SU-DHL-6 (cell line): ENCODE data around the gene GNG14.

Experiments used
- H2AFZ ChIP-seq: fragments of 200-600 bp; sonication (generic); 2 replicates; pipeline ENCODE4 v1.6.1; 2014; ENCODE audit warnings: low read depth, mild to moderate bottlenecking, moderate library complexity, mixed read lengths, antibody characterized with exemption, low read length; ENCODE audit not compliant: severe bottlenecking
- H3F3A ChIP-seq: fragments of 200-600 bp; shearing (Covaris generic); 2 replicates; pipeline ENCODE4 v1.6.0; 2016; ENCODE audit warnings: antibody characterized with exemption, mild to moderate bottlenecking; ENCODE audit not compliant: insufficient read depth
- H3K27ac ChIP-seq: fragments of 200-600 bp; sonication (generic); 2 replicates; pipeline ENCODE4 v1.5.1; 2016; ENCODE audit warnings: low read depth, mild to moderate bottlenecking, low read length, moderate library complexity, mixed read lengths
- H3K27me3 ChIP-seq: fragments of 200-600 bp; sonication (generic), shearing (Covaris generic); 2 replicates; pipeline ENCODE4 v1.6.0; 2014; ENCODE audit warnings: mild to moderate bottlenecking, low read length
- H3K36me3 ChIP-seq: fragments of 200-600 bp; sonication (generic); 2 replicates; pipeline ENCODE4 v1.6.1; 2014; ENCODE audit warnings: mild to moderate bottlenecking, low read length, mixed read lengths
- H3K4me2 ChIP-seq: fragments of 300-600, 200-600 bp; shearing (Covaris generic), sonication (generic); 2 replicates; pipeline ENCODE4 v1.6.0; 2014; ENCODE audit warnings: low read length, low read depth, mild to moderate bottlenecking; ENCODE audit not compliant: poor library complexity, severe bottlenecking
- H3K4me3 ChIP-seq: fragments of 200-600 bp; sonication (generic); 2 replicates; pipeline ENCODE4 v1.5.1; 2014; ENCODE audit warnings: antibody characterized with exemption, low read length, mild to moderate bottlenecking, mixed read lengths; ENCODE audit not compliant: insufficient read depth, poor library complexity, severe bottlenecking
- H3K79me2 ChIP-seq: fragments of 200-600 bp; sonication (generic); 2 replicates; pipeline ENCODE4 v1.6.1; 2014; ENCODE audit warnings: mild to moderate bottlenecking, low read length, moderate library complexity; ENCODE audit not compliant: insufficient read depth
- H3K9ac ChIP-seq: fragments of 200-600 bp; sonication (generic); 2 replicates; pipeline ENCODE4 v1.7.0; 2014; ENCODE audit warnings: mild to moderate bottlenecking, low read length
- H3K9me2 ChIP-seq: fragments of 200-600 bp; sonication (generic); replicated peaks from 2 replicates; pipeline ENCODE4 v1.6.1; 2014; ENCODE audit warnings: low read length; ENCODE audit not compliant: insufficient read depth
- H3K9me3 ChIP-seq: fragments of 200-600 bp; sonication (generic); 2 replicates; pipeline ENCODE4 v1.6.1; 2014; ENCODE audit warnings: low read length, mixed read lengths; ENCODE audit not compliant: insufficient read depth
- H4K20me1 ChIP-seq: fragments of 200-600 bp; sonication (generic); 2 replicates; pipeline ENCODE4 v1.6.1; 2014; ENCODE audit warnings: low read depth, mild to moderate bottlenecking, antibody characterized with exemption, low read length, moderate library complexity, mixed read lengths
- CTCF ChIP-seq: fragments of 200-600 bp; sonication (generic); IDR thresholded peaks from one replicate; pipeline ENCODE4 v1.5.1; 2017; ENCODE audit warnings: antibody characterized with exemption, mild to moderate bottlenecking, low read length, moderate library complexity; ENCODE audit not compliant: insufficient read depth, poor library complexity, severe bottlenecking
- EZH2phosphoT487 ChIP-seq: fragments of 200-600 bp; sonication (generic), shearing (Covaris generic); conservative IDR thresholded peaks from 2 replicates; pipeline ENCODE4 v1.6.1; 2018; ENCODE audit warnings: mild to moderate bottlenecking, antibody characterized with exemption, low read length, moderate library complexity, mixed read lengths

Gene GNG14

GRCh38 chr19:12681074-12681987 is 6.5 kb upstream of the GNG14 start, which contains the start of gene DHPS:
DHPS (minus strand) TSS chr19:12681880; CDS start chr19:12681766, 114 bp downstream.
- H3K4me2 ChIP-seq = peak within 1 kb of the TSS; percentile 60
- TF ChIP-seq EZH2phosphoT487 (no peak), CTCF (no peak)
- peak within 1 kb of the TSS; percentile 82 for H2AFZ ChIP-seq
- H4K20me1 ChIP-seq = no peaks in the 10 kb centered on the region; the same call in 1 of the 2 replicates
- H3F3A ChIP-seq = peaks cover 18% of the 10 kb centered on the region
- H3K27ac ChIP-seq = peak within 1 kb of the TSS; percentile 92
- H3K27me3 ChIP-seq = no peaks in the 10 kb centered on the region
- no peaks in the 10 kb centered on the region for H3K9me2 ChIP-seq
- H3K36me3 ChIP-seq = no peaks in the 10 kb centered on the region
- peaks cover 16% of the 10 kb centered on the region for H3K79me2 ChIP-seq
- peak within 1 kb of the TSS; percentile 91 for H3K9ac ChIP-seq
- no peaks in the 10 kb centered on the region for H3K9me3 ChIP-seq
- peak within 1 kb of the TSS; percentile 71 for H3K4me3 ChIP-seq

- H3K9me3 ChIP-seq = no peaks in the 10 kb centered on the region
These were observed 2.0 kb upstream of the GNG14 start for GRCh38 chr19:12685831-12686230.

GRCh38 chr19:12689012-12689411 is 1.2 kb downstream of the GNG14 start:
- Histone ChIP-seq H3K9me2 (no peaks in the 10 kb centered on the region), H3K27me3 (no peaks in the 10 kb centered on the region), H3K9me3 (no peaks in the 10 kb centered on the region), H3K9ac (no peak overlapping the region), H3F3A (no peaks in the 10 kb centered on the region), H3K4me2 (no peak overlapping the region), H2AFZ (no peak overlapping the region), H3K4me3 (no peak overlapping the region), H3K79me2 (no peaks in the 10 kb centered on the region), H3K27ac (no peak overlapping the region), H4K20me1 (no peaks in the 10 kb centered on the region), H3K36me3 (no peaks in the 10 kb centered on the region)
- TF ChIP-seq CTCF = no peak
- no peak for TF ChIP-seq EZH2phosphoT487

More at GRCh38 chr19:12685831-12686230, 2.0 kb upstream of the GNG14 start:
- no peaks in the 10 kb centered on the region for H4K20me1 ChIP-seq
- H3K36me3 ChIP-seq = no peaks in the 10 kb centered on the region
- H3K27me3 ChIP-seq = no peaks in the 10 kb centered on the region
- no peak for TF ChIP-seq EZH2phosphoT487
- no peak overlapping the region for H3K9ac ChIP-seq
- peaks cover 13% of the 10 kb centered on the region for H3F3A ChIP-seq
- peaks cover 3% of the 10 kb centered on the region; the same call in 1 of the 2 replicates for H3K79me2 ChIP-seq
- H3K4me3 ChIP-seq = no peak overlapping the region
- no peak overlapping the region for H3K27ac ChIP-seq
- H3K4me2 ChIP-seq = no peak overlapping the region
- no peaks in the 10 kb centered on the region for H3K9me2 ChIP-seq
- H2AFZ ChIP-seq = no peak overlapping the region
